HL-60 (cell line): ENCODE data around the gene ABCG8.

Experiments used
- DNase-seq, 2 experiments: peaks; one replicate each; pipeline ENCODE4 v3.0.0-alpha.2; 2010 to 2020; ENCODE audit warnings: low read depth in 1 of 2, low spot score in 1 of 2
- H3K27ac ChIP-seq: fragments of 250-450 bp; sonication (Bioruptor Pico); replicated peaks from 2 replicates; pipeline ENCODE4 v1.5.1; 2020; ENCODE audit warnings: mild to moderate bottlenecking, moderate library complexity
- H3K27me3 ChIP-seq: fragments of 250-450 bp; sonication (Bioruptor Pico); 2 replicates; pipeline ENCODE4 v1.5.1; 2021; ENCODE audit warnings: mild to moderate bottlenecking, moderate library complexity; ENCODE audit not compliant: insufficient read depth, poor library complexity, severe bottlenecking
- H3K4me3 ChIP-seq: replicated peaks from 2 replicates; pipeline ENCODE4 v1.5.1; 2011; ENCODE audit warnings: mild to moderate bottlenecking, control low read depth, low read length; ENCODE audit not compliant: insufficient read depth
- CTCF ChIP-seq: IDR thresholded peaks from one replicate; pipeline ENCODE4 v1.5.1; 2011; ENCODE audit warnings: low read length, control low read depth, inconsistent platforms; ENCODE audit not compliant: insufficient read depth
- GABPA ChIP-seq: IDR thresholded peaks from 2 replicates; pipeline ENCODE4 v1.6.1; 2012; ENCODE audit warnings: low read depth
- POLR2AphosphoS5 ChIP-seq: IDR thresholded peaks from 2 replicates; pipeline ENCODE4 v1.6.1; 2012; ENCODE audit warnings: low read depth
- REST ChIP-seq: IDR thresholded peaks from 2 replicates; pipeline ENCODE4 v1.6.1; 2012; ENCODE audit warnings: low read depth; ENCODE audit not compliant: insufficient replicate concordance
- SPI1 ChIP-seq: IDR thresholded peaks from 2 replicates; pipeline ENCODE4 v1.6.1; 2012; ENCODE audit warnings: low read depth, mild to moderate bottlenecking, borderline replicate concordance

Gene ABCG8

GRCh38 chr2:43792653-43793052 lies 46.1 kb upstream of the ABCG8 start:
- H3K4me3 ChIP-seq: no peak overlapping the region
- H3K27ac ChIP-seq: no peak overlapping the region
- no peak for TF ChIP-seq POLR2AphosphoS5
- no peak for TF ChIP-seq GABPA
- no peak for TF ChIP-seq SPI1
- TF ChIP-seq REST: no peak
- no peak for TF ChIP-seq CTCF
- no peak for DNase-seq
- H3K27me3 ChIP-seq: no peaks in the 10 kb centered on the region

- no peak for TF ChIP-seq SPI1
- no peak for TF ChIP-seq GABPA
- TF ChIP-seq POLR2AphosphoS5: no peak
- no peak for TF ChIP-seq REST
- TF ChIP-seq CTCF: no peak
- H3K27me3 ChIP-seq: no peaks in the 10 kb centered on the region
These were observed 43.8 kb upstream of the ABCG8 start for GRCh38 chr2:43794956-43795355.

GRCh38 chr2:43796206-43796605 lies 42.6 kb upstream of the ABCG8 start:
- Histone ChIP-seq H3K4me3 (no peak overlapping the region), H3K27ac (no peak overlapping the region), H3K27me3 (no peaks in the 10 kb centered on the region)
- TF ChIP-seq GABPA (no peak), POLR2AphosphoS5 (no peak), SPI1 (no peak), REST (no peak), CTCF (no peak)
- no peak for DNase-seq

More at GRCh38 chr2:43794956-43795355, 43.8 kb upstream of the ABCG8 start:
- no peak overlapping the region for H3K27ac ChIP-seq
- H3K4me3 ChIP-seq: no peak overlapping the region
- no peak for DNase-seq
